ENCODE measurements around the gene GUCY1A1. TPM values are rescaled to one million over a fixed set of nuclear protein-coding genes. Genes with fewer than 3 reads are reported as not detected.
"Not testable (repeated sequence)": the region's sequence is repeated elsewhere in the genome, so short reads cannot be mapped to it uniquely, and the experiment has no call there.

Gene GUCY1A1
- total RNA-seq, 1 donor from 2014 or later: 1.5 TPM

DNA sequence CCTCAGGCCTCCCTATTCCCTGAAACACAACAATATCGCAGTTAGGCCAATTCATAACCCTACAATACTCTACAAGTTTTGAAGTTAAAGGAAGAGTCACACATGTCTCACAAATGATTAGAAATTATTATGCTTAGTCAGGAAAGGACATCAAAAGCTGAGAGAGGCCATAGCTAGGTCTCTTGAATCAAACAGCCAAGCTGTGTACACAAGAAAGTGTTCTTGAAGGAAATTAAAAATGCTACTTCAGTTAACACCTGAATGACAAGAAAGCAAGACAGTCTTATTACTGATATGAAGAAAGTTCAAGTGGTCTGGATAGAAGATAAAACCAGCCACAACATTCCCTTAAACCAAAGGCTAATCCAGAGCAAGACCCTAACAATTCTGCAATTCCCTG, 23.6 kb upstream of the GUCY1A1 start:
- H3K4me3 Mint-ChIP-seq: no peak overlapping the region
- Histone ChIP-seq H3K4me2 (no peak overlapping the region), H3K4me3 (no peak overlapping the region)

DNA sequence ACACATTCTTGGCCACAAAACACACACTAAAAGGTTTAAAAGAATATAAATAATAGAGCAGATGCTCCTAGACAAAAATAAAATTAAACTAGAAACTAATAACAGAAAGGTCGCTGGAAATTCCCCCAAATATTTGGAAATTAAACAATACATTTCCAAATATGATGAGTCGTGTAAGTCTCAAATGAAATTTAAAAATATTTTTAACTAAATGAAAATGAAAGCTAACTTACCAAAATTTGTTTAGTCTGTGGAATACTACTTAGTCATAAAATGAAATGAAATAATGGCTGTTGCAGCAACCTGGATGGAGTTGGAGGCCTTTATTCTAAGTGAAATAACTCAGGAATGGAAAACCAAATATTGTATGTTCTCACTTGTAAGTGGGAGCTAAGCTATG, 20.6 kb upstream of the GUCY1A1 start:
- Histone ChIP-seq H3K4me2 (no peak overlapping the region), H3K27me3 (no peaks in the 10 kb centered on the region), H3F3A (ENCODE audit: low read depth) (no peaks in the 10 kb centered on the region), H3K4me3 (no peak overlapping the region), H3K9me3 (ENCODE audit: low read depth) (no peaks in the 10 kb centered on the region), H2AFZ (replicated peaks) (no peak overlapping the region), H3K9ac (no peak overlapping the region), H3K4me1 (no peaks in the 10 kb centered on the region), H3K27ac (no peak overlapping the region), H3K36me3 (no peaks in the 10 kb centered on the region), H3K79me2 (ENCODE audit: low read depth) (no peaks in the 10 kb centered on the region), H4K20me1 (ENCODE audit: low read depth) (no peaks in the 10 kb centered on the region)
- H3K9me3 Mint-ChIP-seq: peaks cover 3% of the 10 kb centered on the region
- H3K4me3 Mint-ChIP-seq: no peak overlapping the region
- no peak overlapping the region for H3K27ac Mint-ChIP-seq
- no peaks in the 10 kb centered on the region for H3K27me3 Mint-ChIP-seq (ENCODE audit: insufficient read depth, low read depth)
- no peak for DNase-seq (ENCODE audit: low spot score)
- no peaks in the 10 kb centered on the region for H3K36me3 Mint-ChIP-seq
- TF ChIP-seq, protein P1, sequence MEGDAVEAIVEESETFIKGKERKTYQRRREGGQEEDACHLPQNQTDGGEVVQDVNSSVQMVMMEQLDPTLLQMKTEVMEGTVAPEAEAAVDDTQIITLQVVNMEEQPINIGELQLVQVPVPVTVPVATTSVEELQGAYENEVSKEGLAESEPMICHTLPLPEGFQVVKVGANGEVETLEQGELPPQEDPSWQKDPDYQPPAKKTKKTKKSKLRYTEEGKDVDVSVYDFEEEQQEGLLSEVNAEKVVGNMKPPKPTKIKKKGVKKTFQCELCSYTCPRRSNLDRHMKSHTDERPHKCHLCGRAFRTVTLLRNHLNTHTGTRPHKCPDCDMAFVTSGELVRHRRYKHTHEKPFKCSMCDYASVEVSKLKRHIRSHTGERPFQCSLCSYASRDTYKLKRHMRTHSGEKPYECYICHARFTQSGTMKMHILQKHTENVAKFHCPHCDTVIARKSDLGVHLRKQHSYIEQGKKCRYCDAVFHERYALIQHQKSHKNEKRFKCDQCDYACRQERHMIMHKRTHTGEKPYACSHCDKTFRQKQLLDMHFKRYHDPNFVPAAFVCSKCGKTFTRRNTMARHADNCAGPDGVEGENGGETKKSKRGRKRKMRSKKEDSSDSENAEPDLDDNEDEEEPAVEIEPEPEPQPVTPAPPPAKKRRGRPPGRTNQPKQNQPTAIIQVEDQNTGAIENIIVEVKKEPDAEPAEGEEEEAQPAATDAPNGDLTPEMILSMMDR (IDR thresholded peaks at IDR 0.05): no peak
- TF ChIP-seq EZH2 (IDR thresholded peaks at IDR 0.05) (no peak), EZH2phosphoT487 (IDR thresholded peaks at IDR 0.05) (no peak)
- no peaks in the 10 kb centered on the region for H3K4me1 Mint-ChIP-seq

More for the DNA sequence above, 23.6 kb upstream of the GUCY1A1 start:
- Histone ChIP-seq H3K36me3 (no peaks in the 10 kb centered on the region), H3K27ac (no peak overlapping the region), H3K4me1 (peaks cover 14% of the 10 kb centered on the region), H4K20me1 (ENCODE audit: low read depth) (no peaks in the 10 kb centered on the region), H3K9ac (no peak overlapping the region), H3F3A (ENCODE audit: low read depth) (peaks cover 10% of the 10 kb centered on the region), H3K79me2 (ENCODE audit: low read depth) (no peaks in the 10 kb centered on the region), H2AFZ (replicated peaks) (no peak overlapping the region), H3K9me3 (ENCODE audit: low read depth) (no peaks in the 10 kb centered on the region), H3K27me3 (no peaks in the 10 kb centered on the region)
- H3K27ac Mint-ChIP-seq: peak overlapping the region; percentile 15
- TF ChIP-seq EZH2 (IDR thresholded peaks at IDR 0.05): no peak
- TF ChIP-seq, protein P1 (IDR thresholded peaks at IDR 0.05): no peak
- TF ChIP-seq EZH2phosphoT487 (IDR thresholded peaks at IDR 0.05): no peak
- no peaks in the 10 kb centered on the region for H3K27me3 Mint-ChIP-seq (ENCODE audit: insufficient read depth, low read depth)
- H3K4me1 Mint-ChIP-seq: peaks cover 10% of the 10 kb centered on the region
- no peak for DNase-seq (ENCODE audit: low spot score)
- H3K9me3 Mint-ChIP-seq: peaks cover 3% of the 10 kb centered on the region
- no peaks in the 10 kb centered on the region for H3K36me3 Mint-ChIP-seq

DNA sequence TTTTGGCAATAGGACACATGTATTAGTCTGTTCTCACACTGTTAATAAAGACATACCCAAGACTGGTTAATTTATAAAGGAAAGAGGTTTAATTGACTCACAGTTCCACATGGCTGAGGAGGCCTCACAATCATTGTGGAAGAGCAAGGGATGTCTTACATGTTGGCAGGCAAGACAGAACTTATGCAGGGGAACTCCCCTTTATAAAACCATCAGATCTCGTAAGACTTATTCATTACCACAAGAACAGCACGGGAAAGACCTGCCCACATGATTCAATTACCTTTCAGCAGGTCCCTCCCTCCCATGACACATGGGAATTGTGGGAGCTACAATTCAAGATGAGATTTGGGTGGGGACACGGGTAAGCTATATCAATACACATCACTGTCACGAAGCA, 15.9 kb upstream of the GUCY1A1 start:
- H3K4me1 Mint-ChIP-seq; H3K27me3 Mint-ChIP-seq (ENCODE audit: insufficient read depth, low read depth); H3K9me3 ChIP-seq (ENCODE audit: low read depth); H3K36me3 Mint-ChIP-seq; H3K27ac Mint-ChIP-seq; H3K4me2 ChIP-seq; H3K4me1 ChIP-seq; H3K79me2 ChIP-seq (ENCODE audit: low read depth); H3F3A ChIP-seq (ENCODE audit: low read depth); H2AFZ ChIP-seq (replicated peaks); H3K4me3 Mint-ChIP-seq; H3K9me3 Mint-ChIP-seq; DNase-seq (ENCODE audit: low spot score); H3K9ac ChIP-seq; H4K20me1 ChIP-seq (ENCODE audit: low read depth); H3K27ac ChIP-seq; H3K4me3 ChIP-seq; H3K36me3 ChIP-seq: not testable (repeated sequence)
- H3K27me3 ChIP-seq: peaks cover 26% of the 10 kb centered on the region

DNA sequence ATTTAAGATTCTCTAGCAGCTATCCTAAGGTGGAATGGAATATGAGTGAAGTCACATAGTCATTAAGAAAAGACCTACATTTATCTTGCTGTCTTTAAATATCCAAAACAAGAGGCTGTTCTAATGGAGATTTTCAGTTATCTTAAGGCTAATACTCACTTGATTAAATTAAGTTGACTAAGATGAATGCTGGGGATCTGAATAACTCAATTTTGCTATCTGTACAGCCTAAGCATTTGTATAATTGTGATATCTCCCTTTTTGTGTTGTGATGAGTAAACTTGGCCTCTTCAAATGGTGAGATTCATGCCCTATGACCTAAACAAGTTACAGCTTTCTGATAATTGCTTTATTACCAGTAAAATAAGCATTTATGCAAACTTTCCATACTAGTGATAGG, 13.6 kb upstream of the GUCY1A1 start:
- TF ChIP-seq EZH2 (IDR thresholded peaks at IDR 0.05): no peak
- TF ChIP-seq, protein P1 (IDR thresholded peaks at IDR 0.05): no peak
- no peak for TF ChIP-seq EZH2phosphoT487 (IDR thresholded peaks at IDR 0.05)
- no peaks in the 10 kb centered on the region for H3F3A ChIP-seq (ENCODE audit: low read depth)

More for the DNA sequence above, 13.6 kb upstream of the GUCY1A1 start:
- no peak overlapping the region for H3K4me2 ChIP-seq
- no peak overlapping the region for H3K27ac Mint-ChIP-seq
- H3K79me2 ChIP-seq (ENCODE audit: low read depth): no peaks in the 10 kb centered on the region
- no peak overlapping the region for H3K4me3 ChIP-seq
- peaks cover 8% of the 10 kb centered on the region for H3K9me3 Mint-ChIP-seq
- no peak overlapping the region for H3K27ac ChIP-seq
- H3K27me3 Mint-ChIP-seq (ENCODE audit: insufficient read depth, low read depth): no peaks in the 10 kb centered on the region
- H3K36me3 ChIP-seq: no peaks in the 10 kb centered on the region
- no peaks in the 10 kb centered on the region for H3K9me3 ChIP-seq (ENCODE audit: low read depth)
- no peaks in the 10 kb centered on the region for H4K20me1 ChIP-seq (ENCODE audit: low read depth)
- H3K36me3 Mint-ChIP-seq: no peaks in the 10 kb centered on the region
- peaks cover 26% of the 10 kb centered on the region for H3K27me3 ChIP-seq
- H3K9ac ChIP-seq: no peak overlapping the region
- DNase-seq (ENCODE audit: low spot score): no peak
- H3K4me3 Mint-ChIP-seq: no peak overlapping the region
- H3K4me1 ChIP-seq: no peaks in the 10 kb centered on the region
- no peak overlapping the region for H2AFZ ChIP-seq (replicated peaks)
- H3K4me1 Mint-ChIP-seq: no peaks in the 10 kb centered on the region
